Measurements from ENCODE around the gene DLST. TPM values are rescaled to one million over a fixed set of nuclear protein-coding genes. Genes with fewer than 3 reads are reported as not detected.

DLST gene
- total RNA-seq, 1 experiment from 2014 or later = 145 TPM

GRCh38 chr14:74902941-74903705, 21.4 kb downstream of the DLST start:
- peaks cover 71% of the 10 kb centered on the region for H3K36me3 ChIP-seq (ENCODE audit: insufficient read depth, low read length, poor library complexity, severe bottlenecking)
- CTCF ChIA-PET = no interaction called here

DNA sequence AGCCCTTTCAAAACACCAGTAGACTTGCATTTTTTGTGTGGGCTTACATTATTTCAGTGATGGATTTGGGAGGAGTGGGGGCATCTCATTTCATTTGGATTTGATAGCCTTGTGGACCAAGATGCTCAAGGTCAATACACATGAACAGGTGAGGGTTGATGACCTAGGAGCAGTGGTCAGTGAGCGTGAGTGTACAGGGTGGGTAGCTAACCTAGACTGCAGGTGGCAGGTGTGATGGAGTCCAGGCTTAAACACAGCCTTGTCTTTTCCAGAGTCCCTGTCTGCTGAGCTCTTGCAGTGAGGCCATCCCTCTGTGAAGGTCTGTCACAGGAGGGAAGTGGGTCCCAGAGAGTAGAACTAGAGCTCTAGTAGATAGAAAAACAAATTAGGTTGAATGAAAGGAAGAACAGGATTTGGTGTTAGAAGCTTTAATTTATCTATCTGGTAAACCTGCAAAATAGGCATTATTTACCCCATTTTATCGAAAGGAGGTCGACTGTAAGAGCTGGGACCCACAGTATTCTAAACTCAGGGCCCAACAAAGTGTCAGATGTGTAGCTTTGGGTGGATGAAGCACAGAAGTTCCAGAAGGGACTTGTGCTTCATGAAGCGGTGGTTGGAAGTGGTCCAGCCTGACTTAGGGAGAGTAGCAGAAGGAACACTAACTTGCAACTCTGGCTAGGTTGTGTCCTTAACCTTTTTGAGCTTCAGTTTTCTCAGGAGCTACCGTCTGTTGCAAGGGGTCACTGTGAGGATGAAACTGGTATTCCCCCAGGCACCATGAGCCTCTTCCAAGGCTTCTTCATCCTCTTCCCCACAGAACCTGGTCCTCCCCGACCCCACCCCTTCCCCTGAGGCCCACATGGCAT, 23.2 kb downstream of the DLST start:
- no peak for DNase-seq (ENCODE audit: low spot score)

More at GRCh38 chr14:74902941-74903705, 21.4 kb downstream of the DLST start:
- DNase-seq (ENCODE audit: low spot score) = no peak
- H3K27me3 ChIP-seq (replicated peaks; ENCODE audit: insufficient read depth, low read depth, low read length, poor library complexity) = no peaks in the 10 kb centered on the region
- POLR2A ChIA-PET (ENCODE audit: low non-redundant PET) = no interaction called here
- intact Hi-C loops (cut with micrococcal nuclease; ENCODE audit: unreplicated experiment) = no loop called here
- H3K4me1 ChIP-seq (ENCODE audit: insufficient read depth, low read length, poor library complexity, severe bottlenecking) = no peaks in the 10 kb centered on the region
- TSS peak; percentile 54 for BruUV-seq (replicated peaks)
- TF ChIP-seq CTCF (conservative IDR thresholded peaks at IDR 0.05; ENCODE audit: low read depth, low read length) = no peak
- no peak for TF ChIP-seq EZH2 (IDR thresholded peaks at IDR 0.05; ENCODE audit: borderline replicate concordance, low read depth, low read length, poor library complexity, severe bottlenecking)
- no peaks in the 10 kb centered on the region for H3K9me3 ChIP-seq (ENCODE audit: low read depth, low read length, poor library complexity, severe bottlenecking)
- H3K4me3 ChIP-seq (ENCODE audit: low read depth, low read length, poor library complexity, severe bottlenecking) = no peak overlapping the region
- no peak overlapping the region for H3K27ac ChIP-seq (ENCODE audit: low read depth, low read length, poor library complexity, severe bottlenecking)

More for the DNA sequence above, 23.2 kb downstream of the DLST start:
- Histone ChIP-seq H3K27ac (ENCODE audit: low read depth, low read length, poor library complexity, severe bottlenecking) (no peak overlapping the region), H3K4me3 (ENCODE audit: low read depth, low read length, poor library complexity, severe bottlenecking) (no peak overlapping the region), H3K36me3 (ENCODE audit: insufficient read depth, low read length, poor library complexity, severe bottlenecking) (peaks cover 54% of the 10 kb centered on the region), H3K9me3 (ENCODE audit: low read depth, low read length, poor library complexity, severe bottlenecking) (no peaks in the 10 kb centered on the region), H3K27me3 (replicated peaks; ENCODE audit: insufficient read depth, low read depth, low read length, poor library complexity) (no peaks in the 10 kb centered on the region), H3K4me1 (ENCODE audit: insufficient read depth, low read length, poor library complexity, severe bottlenecking) (no peaks in the 10 kb centered on the region)
- TF ChIP-seq EZH2 (IDR thresholded peaks at IDR 0.05; ENCODE audit: borderline replicate concordance, low read depth, low read length, poor library complexity, severe bottlenecking) = no peak
- no peak for TF ChIP-seq CTCF (conservative IDR thresholded peaks at IDR 0.05; ENCODE audit: low read depth, low read length)
- ChIA-PET CTCF (interaction anchor here (0.5 to 3.3 kb wide), 4 partner anchors 40 to 296 kb away, joined by 3 to 26 read pairs (median 4); partner anchors contain the start of gene LTBP2), POLR2A (ENCODE audit: low non-redundant PET) (no interaction called here)
- intact Hi-C loops (cut with micrococcal nuclease; ENCODE audit: unreplicated experiment) = loop anchor here (1.0 kb wide), 1 partner anchor 44 kb away; no protein-coding TSS in a partner anchor
- no TSS peak for BruUV-seq (replicated peaks)

Measured in A673 (cell line).